Lung microvascular endothelial cell (primary cell): ENCODE measurements around the gene EFCAB11. TPM values are rescaled to one million over a fixed set of nuclear protein-coding genes. Genes with fewer than 3 reads are reported as not detected.
A peak's percentile ranks its signal among the peaks of the same experiment; 100 is the strongest.

Experiments
- DNase-seq, 2 donors: peaks; one replicate each; pipeline versions ENCODE4 v3.0.0 to v3.0.0-alpha.2; 2010; ENCODE audit warnings: low read depth in 2 of 2
- total RNA-seq: library from RNA; depleted of rRNA; stranded (reverse); fragments of >200 nt; gene quantifications from 2 replicates; pipeline ENCODE4 v1.2.1, GENCODE V29; 2014

The EFCAB11 gene, protein sequence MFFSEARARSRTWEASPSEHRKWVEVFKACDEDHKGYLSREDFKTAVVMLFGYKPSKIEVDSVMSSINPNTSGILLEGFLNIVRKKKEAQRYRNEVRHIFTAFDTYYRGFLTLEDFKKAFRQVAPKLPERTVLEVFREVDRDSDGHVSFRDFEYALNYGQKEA
- total RNA-seq = 1.8 and 2.2 TPM in 2 replicates

DNA sequence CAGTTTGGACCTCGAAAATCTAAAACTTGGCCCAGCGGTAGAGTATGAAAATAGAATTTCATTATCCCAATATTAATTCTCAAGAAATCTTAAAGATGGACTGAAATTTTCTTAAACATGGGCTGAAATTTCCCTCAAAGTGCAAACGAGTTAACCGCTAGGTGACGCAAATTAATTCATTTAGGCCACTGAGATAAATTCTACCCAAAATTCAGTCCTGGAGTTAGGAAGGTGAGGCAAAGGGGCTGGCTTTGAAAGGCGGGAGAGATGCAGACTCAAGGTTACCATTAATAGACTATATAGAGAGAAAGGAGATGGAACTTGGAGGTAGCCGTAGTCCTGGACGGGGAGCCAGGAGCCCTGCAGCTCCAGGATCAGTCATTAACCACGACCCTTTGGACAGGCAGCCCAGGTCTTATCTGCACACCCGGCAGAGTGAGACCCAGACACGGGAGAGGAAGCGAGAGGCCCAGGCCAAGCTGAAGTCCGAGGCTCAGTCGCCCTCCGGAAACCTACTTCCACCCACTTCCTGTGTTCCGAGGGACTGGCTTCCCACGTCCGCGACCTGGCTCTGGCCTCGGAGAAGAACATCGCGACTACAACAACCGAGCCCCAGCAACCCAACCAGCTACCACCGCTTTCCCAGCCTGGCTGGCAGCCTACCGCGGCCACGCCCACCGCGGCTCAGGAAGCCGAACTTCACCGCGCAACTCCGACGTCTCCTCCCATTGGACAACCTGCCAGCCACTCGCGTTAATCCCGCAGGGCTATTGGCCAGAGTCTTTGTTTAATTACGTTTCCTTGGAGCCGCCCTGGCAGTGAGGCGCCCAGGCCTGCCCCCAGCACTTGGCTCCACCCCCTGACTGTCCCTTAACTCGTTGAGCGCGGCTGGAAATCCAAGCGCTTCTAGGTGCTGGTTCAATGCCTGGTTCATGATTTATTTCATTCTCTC, at the start of gene EFCAB11:
Gene EFCAB11 (minus strand): TSS at position 661 of the 952 bp plus-strand sequence. CDS start 70 bp downstream, at position 591.
- peak; percentile 99 for DNase-seq

DNA sequence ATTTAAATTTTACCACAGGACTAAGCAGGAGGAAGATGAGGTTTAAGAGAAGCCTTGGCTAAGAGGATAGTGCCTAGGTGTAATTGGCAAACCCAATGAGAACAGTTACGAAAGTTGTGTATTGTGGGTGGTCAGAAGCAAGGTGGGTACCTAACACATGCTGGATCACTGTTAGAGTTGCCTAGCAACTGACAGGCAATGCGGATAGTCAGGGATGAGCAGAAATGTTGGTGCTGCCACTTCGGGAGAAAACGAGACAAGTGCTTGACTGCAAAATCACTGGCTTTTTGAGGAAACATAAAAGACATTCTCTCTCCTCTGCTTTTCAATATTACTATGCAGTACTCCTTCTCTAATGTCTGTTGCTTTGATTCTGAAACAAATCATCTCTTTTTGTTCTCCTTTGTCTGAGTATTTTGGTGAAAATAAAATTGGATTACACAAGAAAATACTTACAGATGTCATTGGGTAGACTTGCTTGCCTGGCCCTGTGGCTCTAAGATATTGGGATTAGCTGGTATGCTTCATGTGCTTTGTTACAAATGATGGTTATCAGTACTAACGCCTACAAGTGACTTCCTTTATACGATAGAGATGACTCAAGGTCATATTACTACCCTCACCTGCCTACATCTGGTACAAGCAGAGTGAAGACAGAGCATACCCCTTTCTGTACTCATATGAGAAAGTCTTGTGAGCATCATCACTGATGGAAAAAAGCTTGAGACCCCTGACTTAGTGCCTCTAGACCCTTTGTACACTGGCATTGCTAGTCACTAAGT, 49.2 kb upstream of the EFCAB11 start:
- no peak for DNase-seq

DNA sequence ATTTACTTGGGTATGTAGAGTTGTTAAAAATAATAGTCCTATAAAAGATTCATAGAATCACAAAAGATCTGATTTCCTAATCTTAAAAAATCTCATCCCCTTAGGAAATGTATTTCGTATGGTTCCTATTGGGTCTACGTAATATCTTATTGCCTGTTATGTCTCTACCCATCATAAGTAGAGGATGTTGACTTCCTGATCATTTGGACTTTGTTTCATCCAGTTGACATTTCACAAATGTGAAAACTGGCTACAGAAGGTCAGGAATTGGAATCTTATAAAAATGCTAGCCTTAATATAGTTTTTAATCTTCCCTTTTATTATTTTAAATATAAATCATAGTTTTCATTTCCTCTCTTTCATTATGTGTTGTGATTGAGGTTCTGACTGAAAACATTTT, 46.4 kb upstream of the EFCAB11 start:
- no peak for DNase-seq

DNA sequence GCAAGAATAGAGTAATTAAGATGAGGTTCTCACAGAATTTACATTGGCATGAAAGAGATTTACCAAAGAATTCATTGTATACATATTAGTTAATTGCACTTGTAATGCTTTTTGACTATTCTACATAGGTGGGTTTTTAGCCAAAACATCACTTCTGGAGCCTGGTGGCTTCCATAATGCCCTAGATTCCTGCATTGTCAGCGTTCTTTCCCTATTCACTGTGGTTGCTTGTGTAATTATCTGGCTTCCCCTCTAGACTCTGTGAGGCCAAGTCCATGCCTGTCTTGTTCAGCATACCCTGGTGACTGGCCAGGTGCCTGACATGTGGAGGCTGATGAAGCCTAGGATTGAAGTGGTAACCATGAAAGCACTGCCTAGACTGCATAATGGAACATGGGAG, 42.4 kb upstream of the EFCAB11 start:
- DNase-seq = no peak

DNA sequence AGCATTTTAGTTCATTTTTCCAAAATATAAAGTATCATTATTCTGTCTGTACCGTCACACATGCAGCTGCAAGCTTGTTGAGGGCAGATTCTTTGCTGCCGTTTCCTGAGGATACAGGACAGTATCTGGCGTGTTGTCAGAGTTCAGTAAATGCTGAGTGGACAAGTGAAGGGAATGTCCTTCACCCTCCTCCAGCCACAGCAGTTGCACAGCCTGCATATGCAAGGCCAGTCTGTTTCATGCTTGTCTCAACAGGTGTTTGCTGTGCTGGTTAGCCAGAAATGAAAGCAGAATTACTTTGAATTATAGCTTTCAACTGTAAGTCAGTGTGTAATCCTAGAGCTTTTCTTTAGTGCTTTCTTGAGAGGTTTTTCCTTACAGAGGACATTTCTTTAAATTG, 37.7 kb upstream of the EFCAB11 start:
- DNase-seq = no peak

DNA sequence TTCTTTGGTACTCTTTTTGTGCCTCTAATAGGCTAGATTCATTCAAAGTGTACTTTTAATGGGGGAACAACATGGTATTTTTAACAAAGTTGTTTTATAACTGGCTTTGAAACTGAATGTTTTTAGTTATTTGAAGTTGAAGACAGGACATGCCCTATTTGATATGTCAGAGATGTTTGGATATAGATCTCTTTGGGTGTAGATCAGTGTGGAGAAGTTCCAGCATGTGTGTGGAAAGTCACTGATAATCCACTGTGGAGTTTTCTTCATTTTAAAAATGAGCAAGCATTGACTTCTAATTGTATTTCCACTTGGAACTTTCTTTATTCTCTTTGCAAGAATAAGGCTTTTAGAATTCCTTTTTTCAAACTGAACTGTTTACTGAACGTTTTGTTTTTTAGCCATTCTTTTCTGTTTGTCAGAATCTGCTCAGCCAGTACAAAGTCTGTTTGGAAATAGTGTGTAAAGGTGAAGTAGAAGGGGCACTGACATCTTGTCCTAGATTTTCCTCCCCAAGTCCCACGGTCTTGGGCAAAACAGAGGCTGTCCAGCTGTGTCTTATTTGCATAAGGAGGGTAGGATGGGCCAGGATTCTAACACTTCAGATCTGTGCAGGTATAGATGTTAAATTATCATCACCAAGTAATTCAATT, 36.2 kb upstream of the EFCAB11 start:
- no peak for DNase-seq

DNA sequence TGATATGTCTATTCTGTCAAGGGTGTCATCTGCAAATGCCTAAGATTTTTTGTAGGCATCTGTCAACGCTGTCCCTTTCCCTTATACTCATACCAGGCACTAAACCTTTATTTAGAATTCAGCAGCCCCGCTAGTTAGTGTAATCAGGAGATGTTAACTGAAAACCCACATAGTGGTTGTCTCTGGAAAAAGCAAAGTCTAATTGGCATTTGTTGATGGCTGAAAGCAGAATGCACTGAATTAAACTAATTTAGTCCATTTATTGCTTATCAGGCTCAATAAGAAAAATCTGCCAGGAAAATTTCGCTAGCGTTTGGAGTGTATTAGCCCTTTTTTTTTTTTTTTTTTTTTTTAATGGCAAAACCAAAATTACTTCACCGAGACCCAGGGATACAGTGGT, 35.7 kb upstream of the EFCAB11 start:
- DNase-seq = no peak

DNA sequence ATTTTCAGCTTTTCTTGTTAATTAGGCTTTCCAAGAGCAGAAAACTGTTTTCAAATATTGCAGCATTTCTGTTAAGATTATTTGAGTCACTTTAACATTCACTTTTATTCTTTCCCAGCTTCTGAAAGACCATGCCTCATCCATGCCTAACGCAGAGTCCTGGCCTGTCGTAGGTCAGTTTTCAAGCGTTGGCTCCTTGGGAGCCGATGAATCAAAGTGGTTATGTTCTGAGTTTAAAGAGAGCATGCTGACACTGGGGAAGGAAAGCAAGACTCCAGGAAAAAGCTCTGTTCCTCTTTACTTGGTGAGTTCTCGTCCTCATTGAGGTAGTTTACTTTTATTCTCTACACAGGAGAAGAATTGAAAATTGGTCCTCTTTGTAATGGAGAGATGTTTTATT, 34.3 kb upstream of the EFCAB11 start:
- no peak for DNase-seq

DNA sequence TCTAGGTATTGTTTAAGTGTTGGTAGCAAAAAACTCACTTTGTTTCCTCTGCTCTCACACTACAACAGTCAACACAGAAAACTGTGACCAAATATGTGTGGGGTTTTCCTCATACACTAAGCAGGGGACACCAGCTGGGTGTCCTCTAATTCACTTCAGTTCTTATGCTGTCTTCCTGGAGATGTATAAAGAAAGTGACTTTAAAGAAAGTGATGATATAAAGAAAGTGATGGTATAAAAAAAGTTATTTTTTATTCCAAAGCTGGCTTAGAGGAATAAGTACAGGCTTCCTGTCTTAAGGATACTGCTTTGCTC, 32.6 kb upstream of the EFCAB11 start:
- no peak for DNase-seq

DNA sequence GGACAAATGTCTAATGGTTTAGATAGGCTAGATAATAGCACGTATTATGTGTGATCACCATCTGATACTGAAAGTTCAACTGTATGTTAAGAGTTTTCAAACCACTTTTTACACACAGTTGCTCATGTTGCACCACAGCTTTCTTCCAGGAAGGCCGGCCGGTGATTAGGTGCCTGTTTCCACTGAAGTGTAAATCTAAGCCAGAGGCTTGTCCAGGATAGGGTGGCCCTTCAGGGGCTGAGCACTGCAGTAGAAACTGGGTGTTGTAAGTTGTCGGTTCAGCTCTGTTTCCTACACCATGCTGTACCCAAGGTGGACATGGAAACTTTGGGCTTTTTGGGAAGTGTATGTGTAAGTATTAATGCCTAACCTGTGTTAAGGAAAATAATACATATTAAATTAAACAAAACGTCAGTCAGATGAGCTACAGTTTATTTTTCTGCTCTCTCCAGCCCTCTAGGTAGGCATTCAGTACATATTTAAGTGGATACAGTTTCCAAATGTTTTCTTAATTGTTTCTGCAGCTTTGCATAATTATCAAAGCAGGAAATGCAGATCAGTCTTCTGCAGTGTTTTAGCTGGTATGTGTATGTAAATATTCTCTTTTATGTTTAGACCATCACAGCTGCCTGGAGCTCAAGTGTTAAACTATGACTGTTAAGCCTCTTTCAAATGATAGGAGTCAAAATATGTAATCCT, 32.1 kb upstream of the EFCAB11 start:
- DNase-seq = no peak

DNA sequence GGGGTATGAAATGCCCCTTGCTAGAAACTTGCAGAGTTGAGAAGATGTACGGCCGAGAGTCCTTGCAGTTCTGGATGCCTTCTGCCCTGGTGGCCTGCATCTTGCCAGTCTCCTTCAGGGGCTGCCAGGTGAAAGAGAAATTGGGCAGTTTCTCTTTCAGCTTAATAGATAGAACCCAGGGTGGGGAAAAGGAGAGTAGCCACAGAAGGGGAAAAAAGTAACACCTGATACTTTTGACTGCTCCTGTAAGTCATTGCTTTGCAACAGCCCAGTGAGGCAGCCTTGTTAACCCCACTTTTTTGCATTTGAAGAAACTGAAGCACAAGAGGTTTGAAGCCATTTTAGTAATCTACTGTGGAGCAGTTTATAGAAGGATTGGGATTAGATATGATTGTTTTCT, 28.8 kb upstream of the EFCAB11 start:
- no peak for DNase-seq

DNA sequence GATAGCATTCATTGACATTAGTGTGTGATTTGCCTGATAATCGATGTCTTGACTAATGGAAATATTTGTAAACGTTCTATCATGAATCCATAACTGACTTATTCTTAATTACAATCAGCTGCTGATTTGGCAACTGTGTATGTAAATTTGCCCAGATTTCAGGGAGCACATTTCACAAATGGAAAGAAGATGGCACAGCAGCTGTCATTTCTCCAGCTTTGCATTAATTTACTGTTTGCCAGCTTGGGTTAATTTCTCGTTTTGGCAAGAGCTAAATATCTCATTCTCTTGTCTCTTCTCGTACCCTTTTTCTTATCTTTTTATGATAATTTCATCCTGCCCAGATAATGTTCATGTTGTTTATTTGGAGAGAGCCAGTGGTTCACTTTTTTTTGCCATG, 24.1 kb upstream of the EFCAB11 start:
- DNase-seq = no peak

DNA sequence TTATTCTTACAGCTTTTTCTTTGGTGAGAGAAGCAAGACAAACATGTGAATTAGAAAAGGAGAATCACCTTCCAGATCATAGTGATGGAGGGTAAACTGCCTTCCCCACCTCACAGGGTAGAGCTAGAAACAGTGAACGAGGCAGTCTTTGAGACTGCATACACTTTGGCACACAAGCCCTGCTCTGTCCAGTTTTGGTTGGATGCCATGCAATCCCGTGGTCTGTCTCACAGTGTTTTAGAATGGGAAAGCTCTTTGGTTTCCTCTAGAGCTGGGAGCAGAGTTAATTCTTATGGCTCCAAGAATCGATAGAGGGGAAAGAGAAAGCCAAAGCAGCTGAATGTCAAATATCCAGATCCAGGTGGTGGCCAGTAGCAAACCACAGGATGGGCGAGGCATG, 23.1 kb upstream of the EFCAB11 start:
- DNase-seq = no peak

DNA sequence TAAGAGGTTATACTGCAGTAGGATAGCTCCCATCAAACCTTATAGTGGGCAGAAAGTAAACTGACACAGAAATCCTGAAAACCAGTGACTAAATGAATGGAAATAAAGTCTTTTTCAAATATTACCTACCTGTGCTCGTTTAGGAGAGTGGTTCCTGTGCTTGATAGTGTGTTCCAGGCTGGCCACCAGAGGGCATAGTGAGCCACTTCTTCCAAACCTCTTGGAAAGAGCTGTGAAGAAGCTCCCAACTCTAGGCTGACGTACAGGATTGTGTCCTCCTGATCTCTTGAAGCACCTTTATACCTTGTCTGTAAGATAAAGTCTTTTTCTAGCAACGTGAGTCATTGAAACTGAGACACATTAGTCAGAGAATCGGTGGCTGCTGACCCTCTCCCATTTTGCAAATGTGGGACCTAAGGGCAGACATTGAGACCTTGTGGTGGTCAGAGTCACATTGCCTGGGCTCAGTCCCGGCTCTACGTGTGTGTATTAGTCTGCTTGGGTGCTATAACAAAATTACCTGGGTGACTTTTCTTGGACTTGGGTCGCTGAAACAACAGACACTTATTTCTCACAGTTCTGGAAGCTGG, 18.8 kb upstream of the EFCAB11 start:
- DNase-seq = peak; percentile 79

DNA sequence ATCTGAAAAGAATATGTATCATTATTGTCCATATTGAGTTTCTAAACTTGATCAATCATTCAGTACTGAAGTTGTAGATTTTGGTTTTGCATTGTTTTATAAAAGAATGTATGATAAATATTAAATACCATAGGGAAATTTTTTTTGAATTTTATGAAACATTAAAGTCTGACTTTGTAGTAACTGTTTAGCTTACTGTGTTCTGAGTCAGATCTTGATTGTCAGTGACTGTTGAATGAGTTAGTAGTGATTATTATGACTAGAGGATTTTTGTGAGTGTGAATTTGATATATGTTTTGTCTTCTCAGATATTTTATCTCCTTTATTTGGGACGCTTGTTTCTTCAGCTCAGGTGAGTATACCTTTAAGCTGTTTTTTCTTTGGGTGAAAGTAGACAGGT, 11.3 kb upstream of the EFCAB11 start:
- DNase-seq = no peak

DNA sequence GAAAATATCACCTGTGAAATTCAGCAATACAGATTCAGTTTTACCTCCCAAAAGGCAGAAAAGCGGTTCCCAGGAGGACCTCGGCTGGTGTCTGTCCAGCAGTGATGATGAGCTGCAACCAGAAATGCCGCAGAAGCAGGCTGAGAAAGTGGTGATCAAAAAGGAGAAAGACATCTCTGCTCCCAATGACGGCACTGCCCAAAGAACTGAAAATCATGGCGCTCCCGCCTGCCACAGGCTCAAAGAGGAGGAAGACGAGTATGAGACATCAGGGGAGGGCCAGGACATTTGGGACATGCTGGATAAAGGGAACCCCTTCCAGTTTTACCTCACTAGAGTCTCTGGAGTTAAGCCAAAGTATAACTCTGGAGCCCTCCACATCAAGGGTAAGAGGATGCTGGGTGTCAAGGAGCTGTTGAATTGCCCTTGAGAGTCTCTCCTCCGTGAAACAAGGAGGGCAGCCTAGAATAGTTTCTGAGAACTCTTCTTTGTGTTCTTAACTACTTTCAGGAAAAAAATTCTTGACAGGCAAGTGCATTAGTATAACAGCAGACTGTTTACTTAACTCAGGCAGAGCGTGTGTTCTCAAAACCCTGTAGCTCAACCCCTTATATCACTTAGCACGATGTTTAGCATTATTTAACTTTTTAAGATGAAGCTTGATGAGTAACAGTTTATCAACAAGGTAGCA, 8.9 kb upstream of the EFCAB11 start:
- no peak for DNase-seq

DNA sequence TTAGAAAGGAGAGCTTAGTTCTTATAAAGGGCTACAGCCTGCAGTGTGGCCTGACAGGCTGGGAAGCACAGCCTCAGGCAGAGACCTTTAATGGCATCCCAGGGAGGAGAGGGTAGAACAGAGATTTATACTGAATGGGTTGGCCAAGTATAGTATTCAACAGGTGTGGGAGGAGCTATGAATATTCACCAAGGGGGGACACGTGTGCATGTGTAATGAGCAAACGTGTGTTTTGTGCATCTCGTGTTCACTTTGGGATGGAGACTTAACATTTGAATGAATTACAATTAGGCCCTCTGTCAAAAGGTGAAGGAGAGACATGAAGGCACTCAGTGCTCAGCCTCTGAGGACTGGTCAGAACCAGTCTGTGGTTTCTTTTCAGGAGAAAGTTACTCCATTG, 6.4 kb upstream of the EFCAB11 start:
- DNase-seq = no peak

DNA sequence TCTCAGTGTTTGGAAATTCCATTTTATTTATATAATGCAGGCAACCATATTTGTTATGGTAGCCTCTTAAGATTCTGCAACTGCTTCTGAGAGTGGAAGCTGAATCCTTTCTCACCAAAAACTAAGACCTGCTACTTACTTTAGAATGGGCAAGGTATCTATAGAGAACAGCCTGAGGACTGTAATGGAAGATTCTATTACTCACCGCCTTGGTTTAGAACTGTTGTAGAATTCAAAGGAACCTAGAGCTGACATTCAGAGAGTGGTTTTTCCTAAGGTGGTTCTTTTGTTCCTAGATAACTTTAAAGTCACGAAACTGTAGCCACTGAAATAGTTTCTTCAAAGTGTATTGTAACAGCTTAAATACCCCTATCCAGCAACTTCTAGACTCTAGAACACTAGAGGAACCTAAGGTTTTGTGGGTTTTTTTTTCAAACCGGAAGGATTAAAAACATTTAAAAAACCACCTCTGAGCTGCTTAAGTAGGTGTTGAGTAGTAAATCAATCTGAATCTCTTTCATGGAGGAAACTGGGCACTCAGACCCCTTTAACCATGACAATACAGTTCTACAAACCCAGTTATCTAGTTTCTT, 5.4 kb upstream of the EFCAB11 start:
- DNase-seq = no peak

DNA sequence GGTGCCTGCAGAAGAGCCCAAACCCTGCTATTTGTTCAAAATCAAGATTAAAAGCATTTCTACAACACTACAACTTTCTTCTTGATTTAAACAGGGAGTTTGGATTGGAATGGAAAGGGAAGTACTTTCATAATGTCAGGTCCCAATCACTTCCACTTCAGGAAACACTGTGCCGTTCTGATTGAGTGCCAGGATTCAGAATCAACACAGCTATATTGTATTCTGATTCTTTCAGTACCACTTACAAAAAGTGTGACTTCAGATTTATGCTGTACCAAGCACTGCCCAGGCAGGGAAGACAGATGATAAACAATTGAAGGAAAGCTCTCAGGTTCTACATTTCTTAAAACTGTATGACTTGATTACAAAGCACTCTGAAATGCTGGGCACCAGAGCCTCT, 4.4 kb upstream of the EFCAB11 start:
- peak; percentile 70 to 83 for DNase-seq

DNA sequence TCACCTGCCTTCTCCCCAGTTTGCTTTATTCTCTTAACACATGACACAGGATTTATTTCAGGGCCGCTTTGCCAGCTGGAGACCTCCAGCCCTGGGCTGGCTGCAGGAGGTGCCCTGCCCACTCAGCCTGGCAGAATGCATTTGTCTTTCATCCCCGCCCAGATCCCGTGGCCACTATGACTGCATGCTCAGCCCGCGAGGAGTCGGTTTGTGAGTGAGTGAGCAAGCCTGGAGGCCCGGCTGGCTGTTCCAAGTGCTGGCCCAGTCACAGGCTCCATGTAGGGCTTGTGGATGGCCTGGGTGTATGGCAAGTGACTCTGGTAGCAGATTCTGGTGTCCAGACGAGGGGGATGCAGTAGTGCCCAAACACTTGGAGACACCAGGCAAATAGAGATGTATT, 3.3 kb upstream of the EFCAB11 start:
- no peak for DNase-seq
